NB4 (cell line): Measurements from ENCODE around the gene PIEZO2.

Experiments
- POLR2A ChIP-seq: IDR thresholded peaks from 2 replicates; pipeline ENCODE4 v1.6.1; 2011; ENCODE audit warnings: mild to moderate bottlenecking; ENCODE audit not compliant: insufficient read length; ENCODE audit errors: extremely low read depth
- TF ChIP-seq, protein P1 (sequence below): IDR thresholded peaks from one replicate; pipeline ENCODE4 v1.5.1; 2012; ENCODE audit warnings: low read depth, low read length

DNA sequence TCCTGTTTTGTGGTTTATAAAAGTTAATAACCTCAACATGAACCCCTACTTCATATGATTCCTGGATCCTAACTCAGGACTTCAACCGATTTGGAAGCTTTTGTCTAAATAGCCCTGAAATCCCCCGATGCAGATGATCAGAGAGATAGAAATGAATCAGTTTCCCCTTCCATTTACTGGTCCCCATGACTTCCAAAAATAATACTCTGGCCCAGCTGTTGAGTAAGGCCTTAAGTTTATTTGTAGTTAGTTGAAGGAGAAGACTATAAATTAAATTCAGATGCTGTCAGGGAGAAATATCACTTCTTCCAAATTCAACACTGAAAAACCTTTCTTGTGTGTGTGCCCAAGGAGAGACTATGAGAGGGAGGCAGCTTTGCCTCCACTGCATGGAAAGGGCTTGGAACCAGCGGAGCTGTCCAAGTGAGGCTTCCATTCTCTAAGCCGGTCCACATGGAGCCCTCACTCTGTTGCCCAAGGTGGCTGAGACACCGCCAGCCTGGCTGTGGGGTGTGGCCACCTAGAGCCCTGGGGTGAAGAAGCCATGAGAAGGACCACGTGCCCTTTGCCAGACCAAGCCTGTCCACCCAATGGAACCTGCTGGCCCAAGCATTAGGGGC, 53.6 kb downstream of the PIEZO2 start:
- TF ChIP-seq, protein P1, sequence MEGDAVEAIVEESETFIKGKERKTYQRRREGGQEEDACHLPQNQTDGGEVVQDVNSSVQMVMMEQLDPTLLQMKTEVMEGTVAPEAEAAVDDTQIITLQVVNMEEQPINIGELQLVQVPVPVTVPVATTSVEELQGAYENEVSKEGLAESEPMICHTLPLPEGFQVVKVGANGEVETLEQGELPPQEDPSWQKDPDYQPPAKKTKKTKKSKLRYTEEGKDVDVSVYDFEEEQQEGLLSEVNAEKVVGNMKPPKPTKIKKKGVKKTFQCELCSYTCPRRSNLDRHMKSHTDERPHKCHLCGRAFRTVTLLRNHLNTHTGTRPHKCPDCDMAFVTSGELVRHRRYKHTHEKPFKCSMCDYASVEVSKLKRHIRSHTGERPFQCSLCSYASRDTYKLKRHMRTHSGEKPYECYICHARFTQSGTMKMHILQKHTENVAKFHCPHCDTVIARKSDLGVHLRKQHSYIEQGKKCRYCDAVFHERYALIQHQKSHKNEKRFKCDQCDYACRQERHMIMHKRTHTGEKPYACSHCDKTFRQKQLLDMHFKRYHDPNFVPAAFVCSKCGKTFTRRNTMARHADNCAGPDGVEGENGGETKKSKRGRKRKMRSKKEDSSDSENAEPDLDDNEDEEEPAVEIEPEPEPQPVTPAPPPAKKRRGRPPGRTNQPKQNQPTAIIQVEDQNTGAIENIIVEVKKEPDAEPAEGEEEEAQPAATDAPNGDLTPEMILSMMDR: no peak
- TF ChIP-seq POLR2A: no peak
